Activated CD4-positive, alpha-beta T cell treated with anti-CD3 and anti-CD28 coated beads for 36 hours (primary cell): ENCODE measurements around the gene GFOD2. TPM values are rescaled to one million over a fixed set of nuclear protein-coding genes. Genes with fewer than 3 reads are reported as not detected.

Experiments used
- ATAC-seq: fragments of 200-7000 bp; cut with Tn5 transposase; one replicate; pipeline ENCODE4 v1.10.0; 2021; ENCODE audit warnings: mild to moderate bottlenecking, moderate library complexity
- CTCF ChIA-PET: fragments of 350-600 bp; sonication (Branson Sonifier 250); formaldehyde crosslinking; loops from one replicate; lab custom pipeline; 2021; ENCODE audit warnings: antibody characterized with exemption; lab: Charles Lee
- POLR2A ChIA-PET: fragments of 350-600 bp; sonication (Branson Sonifier 250); formaldehyde crosslinking; loops from one replicate; lab custom pipeline; 2021; ENCODE audit warnings: antibody characterized with exemption, inconsistent platforms; lab: Charles Lee
- DNase-seq: peaks from one replicate; pipeline ENCODE4 v3.0.0-alpha.2; 2020
- H3K27ac Mint-ChIP-seq: one replicate; pipeline ENCODE4 v1.8.0; 2021; ENCODE audit warnings: mixed read lengths
- H3K27me3 Mint-ChIP-seq: one replicate; pipeline ENCODE4 v1.8.0; 2021; ENCODE audit warnings: mixed read lengths
- H3K36me3 Mint-ChIP-seq: one replicate; pipeline ENCODE4 v1.8.0; 2021; ENCODE audit warnings: low read depth, mixed read lengths
- H3K4me1 Mint-ChIP-seq: one replicate; pipeline ENCODE4 v1.8.0; 2021; ENCODE audit warnings: mixed read lengths
- H3K4me3 Mint-ChIP-seq: one replicate; pipeline ENCODE4 v1.8.0; 2021; ENCODE audit warnings: mild to moderate bottlenecking, moderate library complexity, mixed read lengths
- H3K9me3 Mint-ChIP-seq: one replicate; pipeline ENCODE4 v1.8.0; 2021; ENCODE audit warnings: low read depth, mixed read lengths
- intact Hi-C, 2 experiments: fragments of 100-400 bp; cut with DNase I in 1 of 2; cut with micrococcal nuclease in 1 of 2; formaldehyde crosslinking; loops; one replicate each; pipeline versions ENCODE4 v1.14.2 to v1.15.1; 2022 to 2024; cut with DNase I, micrococcal nuclease
- total RNA-seq, 2 experiments: library from RNA; stranded (reverse); gene quantifications; one replicate each; pipeline ENCODE4 v1.2.3, GENCODE V29; 2021

GFOD2 gene
- total RNA-seq, 2 experiments from 2014 or later, result 8.7 to 11.5 TPM

- Mint-ChIP-seq H3K4me3 (no peak overlapping the region), H3K4me1 (peaks cover 1% of the 10 kb centered on the region), H3K36me3 (peaks cover 6% of the 10 kb centered on the region), H3K27me3 (no peaks in the 10 kb centered on the region), H3K9me3 (no peaks in the 10 kb centered on the region), H3K27ac (no peak overlapping the region)
- intact Hi-C loops, result loop anchor here in 1 of 2 experiments (10.0 kb wide), 2 partner anchors 325 to 365 kb away; no protein-coding TSS in a partner anchor
- CTCF ChIA-PET, result interaction anchor here (0.7 to 0.8 kb wide), 2 partner anchors 11 to 148 kb away, joined by 3 to 4 read pairs; no protein-coding TSS in a partner anchor
- ATAC-seq (no peak), DNase-seq (no peak)
- POLR2A ChIA-PET, result no interaction called here
Measured at GRCh38 chr16:67679935-67680897, 38.9 kb downstream of the GFOD2 start.

- no peak overlapping the region for H3K27ac Mint-ChIP-seq
- no peaks in the 10 kb centered on the region for H3K9me3 Mint-ChIP-seq
- intact Hi-C loops, result loop anchor here in 1 of 2 experiments (10.0 kb wide), 1 partner anchor 366 kb away; no protein-coding TSS in a partner anchor
- ATAC-seq, result no peak
- no peak overlapping the region for H3K4me3 Mint-ChIP-seq
- peaks cover 2% of the 10 kb centered on the region for H3K4me1 Mint-ChIP-seq
- ChIA-PET CTCF (interaction anchor here (2.4 kb wide), 1 partner anchor 11 kb away, joined by 12 read pairs; no protein-coding TSS in a partner anchor), POLR2A (interaction anchor here (0.6 kb wide), 1 partner anchor 10 kb away, joined by 3 read pairs; no protein-coding TSS in a partner anchor)
- DNase-seq, result no peak
- no peaks in the 10 kb centered on the region for H3K36me3 Mint-ChIP-seq
- no peaks in the 10 kb centered on the region for H3K27me3 Mint-ChIP-seq
Measured at GRCh38 chr16:67678354-67679023, 40.6 kb downstream of the GFOD2 start.

- H3K4me1 Mint-ChIP-seq, result peaks cover 2% of the 10 kb centered on the region
- H3K9me3 Mint-ChIP-seq, result no peaks in the 10 kb centered on the region
- POLR2A ChIA-PET, result no interaction called here
- H3K36me3 Mint-ChIP-seq, result no peaks in the 10 kb centered on the region
- no peak overlapping the region for H3K4me3 Mint-ChIP-seq
- DNase-seq (no peak), ATAC-seq (no peak)
- intact Hi-C loops, result loop anchor here in 1 of 2 experiments (10.0 kb wide), 1 partner anchor 367 kb away; no protein-coding TSS in a partner anchor
- no peak overlapping the region for H3K27ac Mint-ChIP-seq
- CTCF ChIA-PET, result interaction anchor here (2.4 kb wide), 1 partner anchor 10 kb away, joined by 12 read pairs; no protein-coding TSS in a partner anchor
- no peaks in the 10 kb centered on the region for H3K27me3 Mint-ChIP-seq
Measured at GRCh38 chr16:67677712-67678111, 41.4 kb downstream of the GFOD2 start.

- Mint-ChIP-seq H3K27me3 (no peaks in the 10 kb centered on the region), H3K9me3 (no peaks in the 10 kb centered on the region), H3K4me3 (no peak overlapping the region), H3K36me3 (no peaks in the 10 kb centered on the region), H3K27ac (no peak overlapping the region), H3K4me1 (peaks cover 2% of the 10 kb centered on the region)
- ATAC-seq, result no peak
- CTCF ChIA-PET, result interaction anchor here (0.7 to 2.4 kb wide), 5 partner anchors 9 to 183 kb away, joined by 3 to 12 read pairs (median 4); no protein-coding TSS in a partner anchor
- no peak for DNase-seq
- POLR2A ChIA-PET, result no interaction called here
- intact Hi-C loops, result loop anchor here in 1 of 2 experiments (10.0 kb wide), 1 partner anchor 368 kb away; no protein-coding TSS in a partner anchor
Measured at GRCh38 chr16:67676939-67677338, 42.2 kb downstream of the GFOD2 start.

- ChIA-PET POLR2A (interaction anchor here (0.5 kb wide), 1 partner anchor 111 kb away, joined by 3 read pairs; no protein-coding TSS in a partner anchor), CTCF (interaction anchor here (0.5 to 2.4 kb wide), 6 partner anchors 9 to 184 kb away, joined by 3 to 12 read pairs (median 4); no protein-coding TSS in a partner anchor)
- no peaks in the 10 kb centered on the region for H3K9me3 Mint-ChIP-seq
- no peaks in the 10 kb centered on the region for H3K36me3 Mint-ChIP-seq
- ATAC-seq (no peak), DNase-seq (no peak)
- no peak overlapping the region for H3K27ac Mint-ChIP-seq
- H3K4me1 Mint-ChIP-seq, result peaks cover 2% of the 10 kb centered on the region
- H3K27me3 Mint-ChIP-seq, result no peaks in the 10 kb centered on the region
- intact Hi-C loops, result loop anchor here in 1 of 2 experiments (10.0 kb wide), 1 partner anchor 368 kb away; no protein-coding TSS in a partner anchor
- H3K4me3 Mint-ChIP-seq, result no peak overlapping the region
Measured at GRCh38 chr16:67676516-67676915, 42.6 kb downstream of the GFOD2 start.

- intact Hi-C loops, result loop anchor here in 1 of 2 experiments (10.0 kb wide), 1 partner anchor 369 kb away; no protein-coding TSS in a partner anchor
- Mint-ChIP-seq H3K4me3 (no peak overlapping the region), H3K36me3 (no peaks in the 10 kb centered on the region), H3K27me3 (no peaks in the 10 kb centered on the region), H3K9me3 (no peaks in the 10 kb centered on the region), H3K4me1 (peaks cover 2% of the 10 kb centered on the region), H3K27ac (no peak overlapping the region)
- no peak for ATAC-seq
- POLR2A ChIA-PET, result no interaction called here
- DNase-seq, result no peak
- CTCF ChIA-PET, result interaction anchor here (0.5 to 1.3 kb wide), 3 partner anchors 24 to 160 kb away, joined by 3 to 7 read pairs (median 4); no protein-coding TSS in a partner anchor
Measured at GRCh38 chr16:67675999-67676398, 43.1 kb downstream of the GFOD2 start.

GRCh38 chr16:67675579-67675935, 43.6 kb downstream of the GFOD2 start:
- ATAC-seq, result no peak
- no peak overlapping the region for H3K4me3 Mint-ChIP-seq
- POLR2A ChIA-PET, result no interaction called here
- no peak for DNase-seq
- no peak overlapping the region for H3K27ac Mint-ChIP-seq
- H3K36me3 Mint-ChIP-seq, result no peaks in the 10 kb centered on the region
- intact Hi-C loops, result loop anchor here in 1 of 2 experiments (10.0 kb wide), 1 partner anchor 369 kb away; no protein-coding TSS in a partner anchor
- H3K9me3 Mint-ChIP-seq, result no peaks in the 10 kb centered on the region
- H3K4me1 Mint-ChIP-seq, result peaks cover 2% of the 10 kb centered on the region
- CTCF ChIA-PET, result interaction anchor here (1.0 kb wide), 1 partner anchor 160 kb away, joined by 4 read pairs; no protein-coding TSS in a partner anchor
- no peaks in the 10 kb centered on the region for H3K27me3 Mint-ChIP-seq

- CTCF ChIA-PET, result interaction anchor here (0.9 to 1.0 kb wide), 2 partner anchors 8 to 159 kb away, joined by 3 to 4 read pairs; no protein-coding TSS in a partner anchor
- no peaks in the 10 kb centered on the region for H3K27me3 Mint-ChIP-seq
- POLR2A ChIA-PET, result no interaction called here
Measured at GRCh38 chr16:67674851-67675578, 44.1 kb downstream of the GFOD2 start.

GRCh38 chr16:67673712-67674580, 45.2 kb downstream of the GFOD2 start:
- POLR2A ChIA-PET, result interaction anchor here (0.6 kb wide), 1 partner anchor 14 kb away, joined by 3 read pairs; the partner anchor contains the start of gene ACD
- intact Hi-C loops, result loop anchor here (5.0 to 10.0 kb wide), 3 partner anchors 43 to 371 kb away; partner anchors contain the start of genes GFOD2 (in 1 of the 2) and PSMB10 (in 1 of the 2)

More at GRCh38 chr16:67674851-67675578, 44.1 kb downstream of the GFOD2 start:
- ATAC-seq (no peak), DNase-seq (no peak)
- no peak overlapping the region for H3K27ac Mint-ChIP-seq
- no peak overlapping the region for H3K4me3 Mint-ChIP-seq
- intact Hi-C loops, result loop anchor here (5.0 to 10.0 kb wide), 3 partner anchors 42 to 370 kb away; partner anchors contain the start of genes GFOD2 (in 1 of the 2) and PSMB10 (in 1 of the 2)
- H3K4me1 Mint-ChIP-seq, result peaks cover 2% of the 10 kb centered on the region
- no peaks in the 10 kb centered on the region for H3K36me3 Mint-ChIP-seq
- no peaks in the 10 kb centered on the region for H3K9me3 Mint-ChIP-seq

More at GRCh38 chr16:67673712-67674580, 45.2 kb downstream of the GFOD2 start:
- Mint-ChIP-seq H3K27me3 (no peaks in the 10 kb centered on the region), H3K36me3 (no peaks in the 10 kb centered on the region), H3K4me1 (peaks cover 2% of the 10 kb centered on the region), H3K27ac (no peak overlapping the region), H3K9me3 (no peaks in the 10 kb centered on the region), H3K4me3 (no peak overlapping the region)
- ATAC-seq (no peak), DNase-seq (no peak)
- CTCF ChIA-PET, result interaction anchor here (0.6 to 10.5 kb wide), 4 partner anchors 9 to 246 kb away, joined by 3 to 99 read pairs (median 4); no protein-coding TSS in a partner anchor
